ENCODE results near the gene APBB3.
"Not testable (repeated sequence)": the region's sequence is repeated elsewhere in the genome, so short reads cannot be mapped to it uniquely, and the experiment has no call there.

The APBB3 gene

GRCh38 chr5:140588311-140589070 is 24.1 kb upstream of the APBB3 start:
- Histone ChIP-seq H3K27ac (peak overlapping the region; percentile 22 to 42), H3K36me3 (no peaks in the 10 kb centered on the region), H3K4me1 (peaks cover 0 to 22% (median 8%) of the 10 kb centered on the region in 4 donors), H3K4me3 (no peak overlapping the region), H3K27me3 (no peaks in the 10 kb centered on the region), H3K9me3 (no peaks in the 10 kb centered on the region)
- DNase-seq, result no peak
- intact Hi-C loops (cut with DNase I; ENCODE audit: low total_unique reads), result no loop called here
- TF ChIP-seq CTCF (IDR thresholded peaks at IDR 0.05), result no peak

- DNase-seq, result no peak
- no peak overlapping the region for H3K4me3 ChIP-seq
- intact Hi-C loops (cut with DNase I; ENCODE audit: low total_unique reads), result no loop called here
- no peaks in the 10 kb centered on the region for H3K27me3 ChIP-seq
- no peak overlapping the region for H3K27ac ChIP-seq
- H3K36me3 ChIP-seq, result no peaks in the 10 kb centered on the region
- no peak for TF ChIP-seq CTCF (IDR thresholded peaks at IDR 0.05)
- no peaks in the 10 kb centered on the region for H3K9me3 ChIP-seq
- H3K4me1 ChIP-seq, result peaks cover 0 to 22% (median 8%) of the 10 kb centered on the region in 4 donors
Measured at GRCh38 chr5:140587495-140587894, 23.1 kb upstream of the APBB3 start.

GRCh38 chr5:140579188-140579747 is 14.9 kb upstream of the APBB3 start:
- H3K4me3 ChIP-seq; H3K4me1 ChIP-seq; H3K27me3 ChIP-seq; H3K9me3 ChIP-seq; H3K27ac ChIP-seq; DNase-seq; intact Hi-C loops (cut with DNase I; ENCODE audit: low total_unique reads); H3K36me3 ChIP-seq: not testable (repeated sequence)

GRCh38 chr5:140576776-140577201 is 12.4 kb upstream of the APBB3 start:
- Histone ChIP-seq H3K27ac (no peak overlapping the region), H3K4me3 (no peak overlapping the region), H3K9me3 (no peaks in the 10 kb centered on the region), H3K36me3 (no peaks in the 10 kb centered on the region), H3K27me3 (no peaks in the 10 kb centered on the region), H3K4me1 (peaks cover 0 to 4% (median 2%) of the 10 kb centered on the region in 4 donors)
- intact Hi-C loops (cut with DNase I; ENCODE audit: low total_unique reads), result no loop called here
- DNase-seq, result no peak
- no peak for TF ChIP-seq CTCF (IDR thresholded peaks at IDR 0.05)

- TF ChIP-seq CTCF (IDR thresholded peaks at IDR 0.05), result peak; percentile 15 to 31
- H3K27me3 ChIP-seq, result no peaks in the 10 kb centered on the region
- peaks cover 0 to 10% (median 2%) of the 10 kb centered on the region in 3 donors for H3K36me3 ChIP-seq
- no peaks in the 10 kb centered on the region for H3K9me3 ChIP-seq
- H3K27ac ChIP-seq, result no peak overlapping the region
- intact Hi-C loops (cut with DNase I; ENCODE audit: low total_unique reads), result no loop called here
- peak in 1 of 2 donors; percentile 61 for DNase-seq
- no peak overlapping the region for H3K4me3 ChIP-seq
- peaks cover 0 to 10% (median 2%) of the 10 kb centered on the region in 4 donors for H3K4me1 ChIP-seq
Measured at GRCh38 chr5:140575309-140575708, 10.9 kb upstream of the APBB3 start.

- no peak for TF ChIP-seq CTCF (IDR thresholded peaks at IDR 0.05)
Measured at GRCh38 chr5:140574165-140574564, 9.8 kb upstream of the APBB3 start.

More at GRCh38 chr5:140574165-140574564, 9.8 kb upstream of the APBB3 start:
- H3K9me3 ChIP-seq, result no peaks in the 10 kb centered on the region
- intact Hi-C loops (cut with DNase I; ENCODE audit: low total_unique reads), result no loop called here
- no peak overlapping the region for H3K4me3 ChIP-seq
- peaks cover 0 to 15% (median 7%) of the 10 kb centered on the region in 3 donors for H3K36me3 ChIP-seq
- no peak overlapping the region for H3K27ac ChIP-seq
- DNase-seq, result no peak
- H3K27me3 ChIP-seq, result no peaks in the 10 kb centered on the region
- peaks cover 0 to 10% (median 4%) of the 10 kb centered on the region in 4 donors for H3K4me1 ChIP-seq
